ENCODE results near the gene SORCS3.

The SORCS3 gene

GRCh38 chr10:104664205-104664604 is 23.1 kb downstream of the SORCS3 start:
- Histone ChIP-seq H3F3A (ENCODE audit: control insufficient read depth, insufficient read depth) (no peaks in the 10 kb centered on the region), H3K36me3 (ENCODE audit: control insufficient read depth, low read length) (no peaks in the 10 kb centered on the region), H3K27me3 (ENCODE audit: control insufficient read depth, low read length) (no peaks in the 10 kb centered on the region), H3K79me2 (ENCODE audit: control insufficient read depth, low read length) (no peaks in the 10 kb centered on the region), H3K4me1 (ENCODE audit: control insufficient read depth, low read length) (no peaks in the 10 kb centered on the region), H3K27ac (ENCODE audit: low read depth, low read length) (no peak overlapping the region), H3K9me2 (replicated peaks; ENCODE audit: control insufficient read depth, low read length) (no peaks in the 10 kb centered on the region), H3K9me3 (ENCODE audit: control insufficient read depth, insufficient read depth, low read length) (no peaks in the 10 kb centered on the region), H4K20me1 (ENCODE audit: control insufficient read depth, insufficient read depth, low read depth, low read length) (no peaks in the 10 kb centered on the region), H3K4me3 (ENCODE audit: low read length) (no peak overlapping the region), H3K4me2 (ENCODE audit: low read length) (no peak overlapping the region)
- TF ChIP-seq EZH2phosphoT487 (IDR thresholded peaks at IDR 0.05; ENCODE audit: borderline replicate concordance, low read length) (no peak), CTCF (IDR thresholded peaks at IDR 0.05; ENCODE audit: low read depth, low read length, poor library complexity, severe bottlenecking) (no peak)

GRCh38 chr10:104665174-104665573 is 24.1 kb downstream of the SORCS3 start:
- Histone ChIP-seq H3K4me2 (ENCODE audit: low read length) (no peak overlapping the region), H3K9me2 (replicated peaks; ENCODE audit: control insufficient read depth, low read length) (no peaks in the 10 kb centered on the region), H4K20me1 (ENCODE audit: control insufficient read depth, insufficient read depth, low read depth, low read length) (no peaks in the 10 kb centered on the region), H3K27ac (ENCODE audit: low read depth, low read length) (no peak overlapping the region), H3F3A (ENCODE audit: control insufficient read depth, insufficient read depth) (no peaks in the 10 kb centered on the region), H3K9me3 (ENCODE audit: control insufficient read depth, insufficient read depth, low read length) (no peaks in the 10 kb centered on the region), H3K79me2 (ENCODE audit: control insufficient read depth, low read length) (no peaks in the 10 kb centered on the region), H3K4me1 (ENCODE audit: control insufficient read depth, low read length) (no peaks in the 10 kb centered on the region), H3K36me3 (ENCODE audit: control insufficient read depth, low read length) (no peaks in the 10 kb centered on the region), H3K4me3 (ENCODE audit: low read length) (no peak overlapping the region), H3K27me3 (ENCODE audit: control insufficient read depth, low read length) (no peaks in the 10 kb centered on the region)
- TF ChIP-seq CTCF (IDR thresholded peaks at IDR 0.05; ENCODE audit: low read depth, low read length, poor library complexity, severe bottlenecking) (no peak), EZH2phosphoT487 (IDR thresholded peaks at IDR 0.05; ENCODE audit: borderline replicate concordance, low read length) (no peak)

DNA sequence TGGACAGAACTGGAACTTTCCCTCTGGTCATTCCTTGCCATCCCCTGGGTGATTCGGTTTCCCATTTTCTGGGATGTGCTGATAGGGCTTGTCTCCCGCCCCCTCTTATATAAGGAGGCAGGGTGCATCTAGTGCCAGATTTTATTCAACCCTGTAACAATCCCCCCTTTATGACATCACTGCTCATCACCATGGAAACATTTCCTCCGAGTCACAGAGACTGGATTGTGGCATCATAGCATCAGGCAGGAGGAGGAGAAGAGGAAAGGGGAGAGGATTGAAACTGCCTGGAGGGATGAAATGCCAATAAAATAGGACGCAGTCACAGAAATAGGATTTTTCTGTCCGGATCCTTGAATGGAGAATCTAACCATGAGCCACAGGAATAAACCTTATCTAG is 25.0 kb downstream of the SORCS3 start:
- no peaks in the 10 kb centered on the region for H3K9me2 ChIP-seq (replicated peaks; ENCODE audit: control insufficient read depth, low read length)
- H3K4me3 ChIP-seq (ENCODE audit: low read length) = no peak overlapping the region
- TF ChIP-seq CTCF (IDR thresholded peaks at IDR 0.05; ENCODE audit: low read depth, low read length, poor library complexity, severe bottlenecking) (no peak), EZH2phosphoT487 (IDR thresholded peaks at IDR 0.05; ENCODE audit: borderline replicate concordance, low read length) (no peak)

GRCh38 chr10:104676874-104677273 is 35.8 kb downstream of the SORCS3 start:
- TF ChIP-seq EZH2phosphoT487 (IDR thresholded peaks at IDR 0.05; ENCODE audit: borderline replicate concordance, low read length) (no peak), CTCF (IDR thresholded peaks at IDR 0.05; ENCODE audit: low read depth, low read length, poor library complexity, severe bottlenecking) (no peak)
- Histone ChIP-seq H3K9me2 (replicated peaks; ENCODE audit: control insufficient read depth, low read length) (no peaks in the 10 kb centered on the region), H3K4me1 (ENCODE audit: control insufficient read depth, low read length) (no peaks in the 10 kb centered on the region), H3K27ac (ENCODE audit: low read depth, low read length) (no peak overlapping the region), H3K4me3 (ENCODE audit: low read length) (no peak overlapping the region), H3F3A (ENCODE audit: control insufficient read depth, insufficient read depth) (no peaks in the 10 kb centered on the region), H3K27me3 (ENCODE audit: control insufficient read depth, low read length) (no peaks in the 10 kb centered on the region), H4K20me1 (ENCODE audit: control insufficient read depth, insufficient read depth, low read depth, low read length) (no peaks in the 10 kb centered on the region), H3K9me3 (ENCODE audit: control insufficient read depth, insufficient read depth, low read length) (no peaks in the 10 kb centered on the region), H3K36me3 (ENCODE audit: control insufficient read depth, low read length) (no peaks in the 10 kb centered on the region), H3K79me2 (ENCODE audit: control insufficient read depth, low read length) (no peaks in the 10 kb centered on the region), H3K4me2 (ENCODE audit: low read length) (no peak overlapping the region)

More for the DNA sequence above, 25.0 kb downstream of the SORCS3 start:
- Histone ChIP-seq H3K79me2 (ENCODE audit: control insufficient read depth, low read length) (no peaks in the 10 kb centered on the region), H3F3A (ENCODE audit: control insufficient read depth, insufficient read depth) (no peaks in the 10 kb centered on the region), H3K4me2 (ENCODE audit: low read length) (no peak overlapping the region), H3K27ac (ENCODE audit: low read depth, low read length) (no peak overlapping the region), H3K36me3 (ENCODE audit: control insufficient read depth, low read length) (no peaks in the 10 kb centered on the region), H3K27me3 (ENCODE audit: control insufficient read depth, low read length) (no peaks in the 10 kb centered on the region), H3K4me1 (ENCODE audit: control insufficient read depth, low read length) (no peaks in the 10 kb centered on the region), H3K9me3 (ENCODE audit: control insufficient read depth, insufficient read depth, low read length) (no peaks in the 10 kb centered on the region), H4K20me1 (ENCODE audit: control insufficient read depth, insufficient read depth, low read depth, low read length) (no peaks in the 10 kb centered on the region)
